Smooth muscle cell (in vitro differentiated cells): ENCODE data around the gene C11orf68. TPM values are rescaled to one million over a fixed set of nuclear protein-coding genes. Genes with fewer than 3 reads are reported as not detected.
A peak's percentile ranks its signal among the peaks of the same experiment; 100 is the strongest.

Experiments
- DNase-seq: peaks from one replicate; lab custom pipeline; 2025; ENCODE audit not compliant: unreplicated experiment; lab: John Stamatoyannopoulos, UW
- H2AFZ ChIP-seq: fragments of 200-600 bp; sonication (generic); 2 replicates; pipeline ENCODE4 v1.6.0; 2016; ENCODE audit warnings: antibody characterized with exemption, low read depth, mild to moderate bottlenecking
- H3F3A ChIP-seq: fragments of 200-600 bp; sonication (generic); 2 replicates; pipeline ENCODE4 v1.6.0; 2017; ENCODE audit warnings: antibody characterized with exemption, low read depth
- H3K27ac ChIP-seq: fragments of 200-600 bp; sonication (generic); 2 replicates; pipeline ENCODE4 v1.5.1; 2016; ENCODE audit warnings: low read depth, mild to moderate bottlenecking
- H3K27me3 ChIP-seq: fragments of 200-600 bp; sonication (generic); 2 replicates; pipeline ENCODE4 v1.6.1; 2016; ENCODE audit warnings: low read depth, mild to moderate bottlenecking
- H3K36me3 ChIP-seq: fragments of 200-600 bp; sonication (generic); 2 replicates; pipeline ENCODE4 v1.5.1; 2016; ENCODE audit warnings: low read depth
- H3K4me1 ChIP-seq: fragments of 200-600 bp; sonication (generic); 2 replicates; pipeline ENCODE4 v1.5.1; 2016; ENCODE audit warnings: low read depth
- H3K4me2 ChIP-seq: fragments of 200-600 bp; sonication (generic); 2 replicates; pipeline ENCODE4 v1.6.0; 2016; ENCODE audit warnings: mild to moderate bottlenecking
- H3K4me3 ChIP-seq: fragments of 200-600 bp; sonication (generic); 2 replicates; pipeline ENCODE4 v1.5.1; 2016; ENCODE audit warnings: mild to moderate bottlenecking
- H3K79me2 ChIP-seq: fragments of 200-600 bp; sonication (generic); 2 replicates; pipeline ENCODE4 v1.6.0; 2016; ENCODE audit warnings: low read depth, mild to moderate bottlenecking
- H3K9ac ChIP-seq: fragments of 200-600 bp; sonication (generic); 2 replicates; pipeline ENCODE4 v1.6.0; 2016; ENCODE audit warnings: low read depth
- H3K9me3 ChIP-seq: fragments of 200-600 bp; sonication (generic); replicated peaks from 2 replicates; pipeline ENCODE4 v1.5.1; 2016; ENCODE audit warnings: low read depth
- H4K20me1 ChIP-seq: fragments of 200-600 bp; sonication (generic); 2 replicates; pipeline ENCODE4 v1.6.0; 2016; ENCODE audit warnings: low read depth
- CTCF ChIP-seq: fragments of 200-600 bp; sonication (generic); IDR thresholded peaks from 2 replicates; pipeline ENCODE4 v1.5.1; 2017; ENCODE audit warnings: borderline replicate concordance, mild to moderate bottlenecking, antibody characterized with exemption; ENCODE audit not compliant: insufficient read depth, poor library complexity, severe bottlenecking
- WGBS: methylation state at CpG from one replicate; pipeline ENCODE4 v1.1.7; 2016; ENCODE audit warnings: low lambda C conversion rate; 5-methylcytosine and 5-hydroxymethylcytosine counted together
- polyA plus RNA-seq: library from polyadenylated mRNA; unstranded; fragments of >200 nt; fragmentation: Nextera tagmentation; extraction: Ambion mirVana; gene quantifications from 2 replicates; pipeline ENCODE4 v1.2.1, GENCODE V29; 2016
- total RNA-seq: library from RNA; depleted of rRNA; stranded (reverse); fragments of >200 nt; gene quantifications from 2 replicates; pipeline ENCODE4 v1.2.3, GENCODE V29; 2014

Gene C11orf68
- total and polyA plus RNA-seq, 2 experiments from 2014 or later: 41.2 to 99.5 TPM

- Histone ChIP-seq H3K9ac (peak overlapping the region; percentile 79), H3K4me3 (peak overlapping the region; percentile 55), H3K79me2 (no peaks in the 10 kb centered on the region), H2AFZ (no peak overlapping the region), H3F3A (peaks cover 21% of the 10 kb centered on the region), H3K9me3 (no peaks in the 10 kb centered on the region), H3K4me2 (peak overlapping the region; percentile 99), H3K4me1 (no peaks in the 10 kb centered on the region), H3K36me3 (no peaks in the 10 kb centered on the region), H3K27ac (peak overlapping the region; percentile 21), H3K27me3 (no peaks in the 10 kb centered on the region), H4K20me1 (peaks cover 12% of the 10 kb centered on the region)
- DNase-seq: peak; percentile 57
- TF ChIP-seq CTCF: no peak
- 30% methylated on average over 17 of the region's 26 CpGs for WGBS
These were observed 46.9 kb downstream of the C11orf68 start for GRCh38 chr11:65871811-65872548.

- no peak overlapping the region for H2AFZ ChIP-seq
- no peaks in the 10 kb centered on the region for H3K36me3 ChIP-seq
- H3K9me3 ChIP-seq: no peaks in the 10 kb centered on the region
- no peaks in the 10 kb centered on the region for H3K27me3 ChIP-seq
- peak overlapping the region; percentile 79 for H3K9ac ChIP-seq
- peaks cover 22% of the 10 kb centered on the region for H4K20me1 ChIP-seq
- no peaks in the 10 kb centered on the region for H3K79me2 ChIP-seq
- no peak for TF ChIP-seq CTCF
- H3K27ac ChIP-seq: peak overlapping the region; percentile 21
- no peak for DNase-seq
- peak overlapping the region; percentile 55 for H3K4me3 ChIP-seq
- peak overlapping the region; percentile 99 for H3K4me2 ChIP-seq
- WGBS: 86% methylated on average over 24 of the region's 24 CpGs
- H3F3A ChIP-seq: peaks cover 29% of the 10 kb centered on the region
- H3K4me1 ChIP-seq: no peaks in the 10 kb centered on the region
These were observed 47.9 kb downstream of the C11orf68 start for GRCh38 chr11:65870706-65871681.

- H3K9me3 ChIP-seq: no peaks in the 10 kb centered on the region
- H3F3A ChIP-seq: peaks cover 34% of the 10 kb centered on the region
- H3K79me2 ChIP-seq: no peaks in the 10 kb centered on the region
- no peak overlapping the region for H3K27ac ChIP-seq
- H3K27me3 ChIP-seq: no peaks in the 10 kb centered on the region
- no peak overlapping the region for H2AFZ ChIP-seq
- no peak for TF ChIP-seq CTCF
- no peak overlapping the region for H3K4me3 ChIP-seq
- no peak for DNase-seq
- H3K36me3 ChIP-seq: no peaks in the 10 kb centered on the region
- H3K4me1 ChIP-seq: no peaks in the 10 kb centered on the region
- peaks cover 29% of the 10 kb centered on the region for H4K20me1 ChIP-seq
- no peak overlapping the region for H3K4me2 ChIP-seq
- no peak overlapping the region for H3K9ac ChIP-seq
- 94% methylated on average over 11 of the region's 11 CpGs for WGBS
These were observed 48.6 kb downstream of the C11orf68 start for GRCh38 chr11:65870307-65870658.
